OCI-LY3 (cell line): ENCODE data around the gene SPATA2.

ENCODE experiments used
- H2AFZ ChIP-seq: fragments of 200-600, 300-600 bp; shearing (Covaris generic); 2 replicates; pipeline ENCODE4 v1.6.0; 2014; ENCODE audit warnings: antibody characterized with exemption, low read depth, low read length
- H3K27ac ChIP-seq: fragments of 200-600, 300-600 bp; sonication (generic); 2 replicates; pipeline ENCODE4 v1.5.1; 2014; ENCODE audit warnings: mild to moderate bottlenecking, low read length, moderate library complexity, mixed read lengths
- H3K27me3 ChIP-seq: fragments of 200-600, 300-600 bp; sonication (generic); 2 replicates; pipeline ENCODE4 v1.6.1; 2014; ENCODE audit warnings: low read depth, low read length, mixed read lengths
- H3K36me3 ChIP-seq: fragments of 200-600, 300-600 bp; sonication (generic); replicated peaks from 2 replicates; pipeline ENCODE3; 2014; ENCODE audit warnings: low read depth, low read length, mixed read lengths
- H3K4me1 ChIP-seq: fragments of 300-600, 200-600 bp; sonication (generic); 2 replicates; pipeline ENCODE4 v1.6.1; 2014; ENCODE audit warnings: low read length, mixed read lengths
- H3K4me2 ChIP-seq: fragments of 200-600, 300-600 bp; sonication (generic); 2 replicates; pipeline ENCODE4 v1.6.1; 2014; ENCODE audit warnings: low read length, mixed read lengths
- H3K4me3 ChIP-seq: fragments of 300-600, 200-600 bp; sonication (generic); 2 replicates; pipeline ENCODE4 v1.5.1; 2014; ENCODE audit warnings: antibody characterized with exemption, mild to moderate bottlenecking, low read length, moderate library complexity
- H3K79me2 ChIP-seq: fragments of 300-600, 200-600 bp; shearing (Covaris generic); 2 replicates; pipeline ENCODE4 v1.6.1; 2014; ENCODE audit warnings: mild to moderate bottlenecking, low read length, mixed read lengths
- H3K9ac ChIP-seq: fragments of 300-600, 200-600 bp; shearing (Covaris generic); 2 replicates; pipeline ENCODE4 v1.6.0; 2014; ENCODE audit warnings: mild to moderate bottlenecking, low read length, moderate library complexity
- H3K9me3 ChIP-seq: fragments of 200-600, 300-600 bp; shearing (Covaris generic); 2 replicates; pipeline ENCODE4 v1.6.1; 2014; ENCODE audit warnings: low read length, mixed read lengths; ENCODE audit not compliant: insufficient read depth
- H4K20me1 ChIP-seq: fragments of 200-600, 300-600 bp; sonication (generic); 2 replicates; pipeline ENCODE4 v1.6.1; 2016; ENCODE audit warnings: low read length, mixed read lengths; ENCODE audit not compliant: insufficient read depth
- CTCF ChIP-seq: fragments of 200-600, 300-600 bp; sonication (generic); IDR thresholded peaks from 2 replicates; pipeline ENCODE4 v1.5.1; 2014; ENCODE audit warnings: antibody characterized with exemption, low read length, low read depth
- EZH2phosphoT487 ChIP-seq: fragments of 200-600 bp; shearing (Covaris generic); IDR thresholded peaks from 2 replicates; pipeline ENCODE4 v1.6.1; 2018; ENCODE audit warnings: antibody characterized with exemption, mixed run types, low read depth

SPATA2 gene

GRCh38 chr20:49868964-49869363 lies 46.4 kb downstream of the SPATA2 start:
- Histone ChIP-seq H3K4me2 (no peak overlapping the region), H3K9me3 (no peaks in the 10 kb centered on the region), H3K4me3 (no peak overlapping the region), H3K36me3 (peaks cover 41% of the 10 kb centered on the region), H3K27ac (no peak overlapping the region), H3K9ac (no peak overlapping the region), H4K20me1 (no peaks in the 10 kb centered on the region), H3K4me1 (peaks cover 5% of the 10 kb centered on the region), H3K79me2 (no peaks in the 10 kb centered on the region), H2AFZ (no peak overlapping the region), H3K27me3 (no peaks in the 10 kb centered on the region)
- TF ChIP-seq EZH2phosphoT487 (no peak), CTCF (no peak)

GRCh38 chr20:49868538-49868937 lies 46.8 kb downstream of the SPATA2 start:
- no peaks in the 10 kb centered on the region for H4K20me1 ChIP-seq
- no peak overlapping the region for H2AFZ ChIP-seq
- H3K4me1 ChIP-seq, result peaks cover 5% of the 10 kb centered on the region
- H3K27ac ChIP-seq, result no peak overlapping the region
- H3K4me3 ChIP-seq, result no peak overlapping the region
- H3K36me3 ChIP-seq, result peaks cover 41% of the 10 kb centered on the region
- no peak overlapping the region for H3K4me2 ChIP-seq
- no peaks in the 10 kb centered on the region for H3K79me2 ChIP-seq
- TF ChIP-seq CTCF (no peak), EZH2phosphoT487 (no peak)
- no peaks in the 10 kb centered on the region for H3K27me3 ChIP-seq
- H3K9ac ChIP-seq, result no peak overlapping the region
- H3K9me3 ChIP-seq, result no peaks in the 10 kb centered on the region

GRCh38 chr20:49867453-49868215 lies 47.7 kb downstream of the SPATA2 start:
- Histone ChIP-seq H3K4me2 (no peak overlapping the region), H2AFZ (no peak overlapping the region), H3K36me3 (peaks cover 38% of the 10 kb centered on the region), H3K27me3 (no peaks in the 10 kb centered on the region), H3K9me3 (no peaks in the 10 kb centered on the region), H3K9ac (no peak overlapping the region), H3K4me1 (peaks cover 5% of the 10 kb centered on the region), H3K27ac (no peak overlapping the region), H3K79me2 (no peaks in the 10 kb centered on the region), H3K4me3 (no peak overlapping the region), H4K20me1 (no peaks in the 10 kb centered on the region)
- no peak for TF ChIP-seq EZH2phosphoT487
- TF ChIP-seq CTCF, result no peak

GRCh38 chr20:49866051-49866450 lies 49.3 kb downstream of the SPATA2 start:
- H4K20me1 ChIP-seq, result no peaks in the 10 kb centered on the region

More at GRCh38 chr20:49866051-49866450, 49.3 kb downstream of the SPATA2 start:
- H3K4me1 ChIP-seq, result peaks cover 5% of the 10 kb centered on the region
- TF ChIP-seq EZH2phosphoT487, result no peak
- TF ChIP-seq CTCF, result no peak
- no peak overlapping the region for H2AFZ ChIP-seq
- no peak overlapping the region for H3K4me2 ChIP-seq
- H3K79me2 ChIP-seq, result no peaks in the 10 kb centered on the region
- H3K9me3 ChIP-seq, result no peaks in the 10 kb centered on the region
- no peak overlapping the region for H3K4me3 ChIP-seq
- H3K36me3 ChIP-seq, result peaks cover 38% of the 10 kb centered on the region
- H3K27me3 ChIP-seq, result no peaks in the 10 kb centered on the region
- H3K27ac ChIP-seq, result no peak overlapping the region
- H3K9ac ChIP-seq, result no peak overlapping the region
